CD4-positive, alpha-beta T cell treated with Interferon gamma for 1 hour (primary cell): ENCODE data around the gene BEST1.
A peak's percentile ranks its signal among the peaks of the same experiment; 100 is the strongest.

Source experiments
- DNase-seq: peaks from one replicate; pipeline ENCODE4 v3.0.0-alpha.2; 2020

BEST1 gene

DNA sequence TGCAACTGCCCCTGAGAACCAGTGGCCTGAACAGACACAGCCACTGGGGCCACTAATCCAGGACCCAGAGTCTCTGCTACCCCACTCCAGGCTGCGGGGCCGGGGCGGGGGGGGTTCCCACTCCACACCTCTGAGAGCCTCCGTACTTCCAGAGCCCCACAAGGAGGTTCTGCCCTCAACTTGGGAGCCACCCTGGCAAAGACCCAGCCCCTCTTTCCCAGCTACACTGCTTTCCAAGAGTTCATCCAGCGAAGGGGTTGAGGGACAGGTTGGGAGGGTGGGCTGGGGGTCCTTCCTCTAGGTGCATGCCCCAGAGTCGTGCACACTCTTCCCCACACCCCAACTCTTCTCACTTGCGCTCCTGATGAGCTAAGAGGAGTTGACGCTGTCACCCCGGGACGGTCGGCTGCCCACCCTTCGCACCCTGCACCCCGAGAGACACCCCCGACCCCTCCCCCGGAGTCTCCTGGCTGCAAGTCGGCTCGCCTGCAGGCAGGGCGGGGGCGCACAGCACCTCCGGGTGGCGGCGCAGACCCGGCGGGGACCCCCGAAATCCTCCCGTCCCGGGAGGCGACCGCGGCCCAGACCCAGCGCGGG is 33.3 kb upstream of the BEST1 start:
- no peak for DNase-seq

DNA sequence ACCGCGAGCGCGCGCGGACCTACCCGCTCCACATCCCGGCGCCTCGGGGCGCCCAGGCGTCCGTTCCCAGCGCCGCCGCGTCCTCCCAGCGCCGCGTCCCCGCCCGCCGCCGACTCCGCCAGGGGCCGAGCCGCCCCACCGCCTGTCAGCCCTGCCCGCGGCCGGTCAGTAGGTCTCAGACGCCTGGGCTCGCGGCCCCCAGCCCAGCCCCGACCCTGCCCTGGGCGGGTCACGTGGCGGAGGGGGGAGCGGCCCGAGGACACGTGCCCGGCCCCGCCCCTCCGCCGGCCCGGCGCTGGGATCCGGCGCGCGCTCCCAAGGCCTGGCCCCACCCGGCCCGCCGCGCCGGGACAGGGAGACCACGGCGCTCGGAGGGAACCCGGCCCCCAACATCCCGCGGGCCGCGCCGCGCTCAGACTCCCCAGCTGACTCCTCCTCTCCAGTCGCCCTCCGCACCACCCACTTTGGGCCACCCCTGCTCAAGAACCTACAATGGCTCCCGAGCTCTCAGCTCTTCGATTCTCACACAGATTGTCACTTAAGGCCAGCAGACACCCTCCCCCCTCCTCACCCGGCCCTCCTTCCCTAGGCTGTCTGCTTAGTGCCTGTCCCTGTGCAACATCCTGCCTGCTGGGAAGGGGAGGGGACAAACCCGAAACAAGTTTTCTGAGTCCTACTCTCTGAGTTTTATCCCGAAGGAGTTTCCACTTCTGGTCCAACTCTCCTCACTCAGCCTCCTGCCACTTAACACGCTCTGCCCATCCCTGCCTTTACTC is 32.6 kb upstream of the BEST1 start, which contains the start of gene RAB3IL1:
RAB3IL1 (minus strand) TSS at position 233 of the 776 bp plus-strand sequence; CDS start at position 34, 199 bp downstream.
- no peak for DNase-seq

DNA sequence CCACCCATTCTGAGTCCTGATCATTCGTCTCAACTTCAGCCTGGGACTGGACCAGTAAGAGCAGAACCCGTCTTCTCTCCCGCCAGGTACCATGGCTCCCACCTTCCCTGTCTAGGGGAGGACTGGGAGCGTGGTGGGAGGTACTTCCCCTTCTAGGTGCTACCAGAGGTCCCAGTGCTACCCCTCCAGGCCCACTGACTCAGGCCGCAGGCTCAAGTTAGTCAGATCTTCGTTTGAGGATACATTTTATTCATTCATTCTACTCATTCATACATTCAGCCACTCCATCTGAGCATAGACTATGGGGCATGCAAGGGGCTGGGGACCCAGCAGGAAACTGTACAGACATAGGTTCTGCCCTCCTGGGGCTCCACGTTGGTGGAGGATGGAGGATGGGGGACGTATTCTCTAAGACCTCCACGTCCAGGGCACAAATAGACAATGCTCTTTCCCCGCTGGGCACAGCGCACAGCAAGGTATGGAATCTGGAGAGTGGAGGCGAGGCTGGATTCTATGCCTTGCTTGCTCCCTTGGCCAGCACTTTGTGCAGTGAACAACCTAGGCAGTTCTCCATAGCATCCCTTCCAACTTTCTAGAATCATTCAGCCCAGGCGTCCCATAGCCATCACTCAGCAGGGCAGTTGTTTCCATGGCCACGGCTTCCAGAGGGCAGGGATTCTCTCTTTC is 31.8 kb upstream of the BEST1 start:
- no peak for DNase-seq

DNA sequence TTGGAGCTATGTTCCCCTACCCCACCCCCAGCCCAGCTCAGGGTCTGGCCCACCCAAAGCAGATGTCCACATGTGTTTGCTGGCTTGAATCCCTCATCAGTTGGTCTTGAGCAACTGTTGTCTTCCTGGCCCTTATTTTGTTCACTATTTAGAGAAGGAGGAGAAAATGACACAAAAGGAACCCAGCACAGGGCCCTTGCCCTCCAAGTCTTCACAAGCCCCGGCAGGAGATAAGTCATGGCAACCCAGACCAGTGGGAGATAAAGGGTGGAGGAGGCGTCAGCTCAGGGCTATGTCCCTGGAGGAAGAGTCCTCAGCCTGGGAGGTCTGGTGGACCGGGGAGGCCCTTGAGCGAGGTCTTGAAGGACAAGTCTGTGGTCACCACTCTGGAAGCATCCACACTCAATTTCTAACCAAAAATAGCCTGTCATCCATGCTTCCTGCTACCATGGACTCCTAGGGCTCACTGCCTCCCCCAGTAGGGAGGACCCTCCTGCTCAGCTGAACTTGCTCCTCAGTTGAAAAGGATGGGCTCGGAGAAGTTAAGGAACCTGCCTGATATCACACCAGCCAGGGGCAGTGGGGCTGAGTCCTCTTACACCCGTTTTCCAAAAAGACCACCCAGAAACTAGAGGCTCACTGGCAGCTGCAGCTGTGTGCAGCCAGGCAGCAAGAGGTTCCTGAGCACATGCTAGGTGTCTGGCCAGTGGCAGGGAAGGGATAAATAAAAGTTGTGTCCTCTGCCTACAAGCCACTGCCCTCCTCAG is 31.0 kb upstream of the BEST1 start:
- no peak for DNase-seq

DNA sequence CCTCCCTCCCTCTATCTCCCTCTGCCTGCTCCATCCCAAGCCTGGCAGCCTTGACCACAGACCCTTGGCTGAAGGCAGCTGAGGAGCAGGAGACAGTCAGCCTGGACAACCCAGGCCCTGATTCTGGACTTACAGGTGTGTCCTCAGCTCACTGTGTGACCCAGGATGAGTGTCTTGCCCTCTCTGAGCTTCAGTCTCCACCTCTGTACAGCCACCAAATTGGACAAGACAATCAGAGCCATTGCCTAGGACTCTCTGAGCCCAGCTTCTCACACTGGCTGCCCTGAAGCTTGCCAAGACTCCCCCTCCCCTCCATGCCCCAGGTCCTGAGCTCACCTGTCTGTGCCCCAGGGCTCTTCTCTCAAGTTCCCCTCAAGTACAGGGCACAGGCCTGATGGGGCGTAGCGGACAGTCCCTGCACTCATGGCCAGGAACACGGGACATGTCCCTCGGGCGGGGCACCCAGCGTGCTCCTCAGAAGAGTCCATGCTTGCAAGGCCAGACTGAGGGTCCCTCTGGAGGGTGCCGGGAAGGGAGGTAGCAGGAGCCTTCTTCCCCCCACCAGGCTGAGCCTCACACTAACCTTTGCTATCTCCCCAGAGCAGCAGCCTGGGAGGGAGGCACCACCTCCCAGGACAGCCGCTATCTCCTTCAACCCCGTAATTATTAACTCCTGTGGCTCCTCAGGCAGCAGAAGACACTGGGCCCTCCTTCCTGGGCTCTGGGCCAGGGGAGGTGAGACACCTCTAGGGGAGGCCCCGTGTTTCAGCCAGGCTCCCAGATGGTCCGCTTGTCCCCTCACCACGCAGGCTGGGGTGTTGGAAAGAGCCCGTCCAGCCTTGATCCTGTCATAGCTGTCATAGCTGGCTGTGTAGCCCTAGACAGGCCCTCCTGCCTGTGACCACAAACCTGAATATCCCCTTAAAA is 30.2 kb upstream of the BEST1 start:
- DNase-seq, result no peak

DNA sequence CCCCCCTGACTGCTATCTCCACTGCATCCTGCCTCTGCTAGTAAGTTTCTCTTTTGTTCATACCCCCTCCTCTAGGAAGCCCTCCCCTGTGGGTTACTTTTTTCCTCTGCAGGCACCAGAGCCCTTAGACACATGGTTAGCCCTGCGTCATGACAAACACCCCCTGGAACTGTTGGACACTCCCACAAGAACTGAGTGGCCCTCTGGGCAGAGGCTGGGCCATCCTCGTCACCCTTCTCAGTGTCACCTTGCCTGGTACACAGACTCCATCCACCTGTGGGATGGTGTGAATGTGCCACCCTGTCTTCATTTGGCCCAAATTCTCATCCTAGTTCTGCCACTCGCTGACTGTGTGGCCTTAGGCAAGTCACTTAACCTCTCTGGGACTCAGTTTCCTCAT is 28.7 kb upstream of the BEST1 start:
- DNase-seq, result no peak

- peak; percentile 18 for DNase-seq
Observed at GRCh38 chr11:61922539-61922938, 27.6 kb upstream of the BEST1 start.

GRCh38 chr11:61923166-61924063 is 26.7 kb upstream of the BEST1 start:
- DNase-seq, result no peak

- DNase-seq, result no peak
Observed at GRCh38 chr11:61924064-61924455, 26.1 kb upstream of the BEST1 start.

DNA sequence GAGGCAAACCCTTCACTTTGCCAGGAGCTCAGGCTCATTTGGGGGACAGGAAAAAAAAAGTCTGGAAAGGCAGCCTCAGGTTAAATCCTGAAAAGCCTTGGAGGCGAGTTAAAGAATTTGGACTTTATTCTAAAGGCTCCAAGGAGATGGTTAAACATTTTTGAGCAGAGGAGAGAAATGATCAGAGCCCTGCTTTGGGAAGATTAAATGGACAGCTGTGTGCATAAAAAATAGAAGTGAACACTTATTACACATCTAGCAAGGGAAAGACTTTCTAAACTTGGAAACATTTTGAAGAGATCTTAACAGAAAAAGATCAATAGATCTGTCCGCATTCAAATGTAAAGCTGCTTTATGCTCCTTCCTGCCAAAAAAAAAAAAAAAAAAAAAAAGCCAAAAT is 24.4 kb upstream of the BEST1 start:
- no peak for DNase-seq

GRCh38 chr11:61926235-61926634 is 23.9 kb upstream of the BEST1 start:
- no peak for DNase-seq

GRCh38 chr11:61927501-61927900 is 22.6 kb upstream of the BEST1 start:
- DNase-seq, result no peak

- no peak for DNase-seq
Observed at GRCh38 chr11:61928606-61929005, 21.5 kb upstream of the BEST1 start.

DNA sequence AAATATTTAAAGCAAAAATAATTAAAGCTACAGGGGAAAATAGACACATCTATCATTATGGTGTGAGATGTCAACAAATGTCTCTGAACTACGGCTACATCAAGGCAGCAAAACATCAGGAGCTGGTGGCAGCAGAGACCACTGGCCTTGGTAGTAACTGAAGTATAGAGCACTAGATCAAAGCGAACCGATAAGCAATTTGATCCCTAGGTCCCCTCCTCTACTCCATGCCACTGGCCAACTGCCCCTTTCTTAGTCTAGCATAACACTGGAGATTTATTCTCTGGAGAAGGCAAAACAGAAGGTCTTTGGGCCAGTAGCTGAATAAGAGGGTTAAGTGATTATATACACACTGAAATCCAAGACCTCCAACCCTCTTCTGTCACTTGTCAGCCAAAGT is 19.2 kb upstream of the BEST1 start:
- DNase-seq, result no peak

GRCh38 chr11:61935861-61936260 is 14.3 kb upstream of the BEST1 start:
- no peak for DNase-seq

DNA sequence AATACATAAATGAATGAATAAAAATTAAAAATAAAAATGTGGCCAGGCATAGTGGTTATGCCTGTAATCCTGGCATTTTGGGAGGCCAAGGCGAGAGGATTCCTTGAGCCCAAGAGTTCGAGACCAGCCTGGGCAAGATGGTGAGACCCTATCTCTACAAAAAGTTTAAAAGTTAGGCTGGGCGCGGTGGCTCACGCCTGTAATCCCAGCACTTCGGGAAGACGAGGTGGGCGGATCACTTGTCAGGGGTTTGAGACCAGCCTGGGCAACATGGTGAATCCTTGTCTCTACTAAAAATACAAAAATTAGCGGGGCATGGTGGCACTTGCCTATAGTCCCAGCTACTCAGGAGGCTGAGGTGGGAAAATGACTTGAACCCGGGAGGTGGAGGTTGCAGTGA is 9.7 kb upstream of the BEST1 start:
- DNase-seq, result no peak

DNA sequence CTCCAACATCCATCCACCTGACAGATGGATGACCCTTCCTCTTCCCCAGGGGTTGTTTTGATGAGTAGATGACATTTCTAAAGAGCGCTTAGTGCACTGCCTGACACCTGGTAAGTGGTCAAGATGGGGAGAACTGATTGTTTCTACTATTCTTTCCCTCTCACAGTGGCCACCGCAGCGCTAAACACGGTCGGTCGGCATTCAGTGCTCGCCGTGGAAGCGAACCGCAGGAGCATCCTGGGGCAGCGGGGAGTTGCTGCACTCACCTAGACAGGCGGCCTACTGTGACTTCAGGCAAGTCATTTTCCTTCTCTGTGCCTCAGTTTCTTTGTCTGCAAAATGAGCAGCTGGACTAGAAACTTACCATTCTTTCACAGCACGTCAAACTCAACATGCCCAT is 5.0 kb upstream of the BEST1 start:
- DNase-seq, result no peak

GRCh38 chr11:61946894-61947293 is 3.3 kb upstream of the BEST1 start:
- no peak for DNase-seq

- DNase-seq, result peak; percentile 73
Observed at GRCh38 chr11:61947486-61948210, 2.5 kb upstream of the BEST1 start.

GRCh38 chr11:61948505-61948904 is 1.6 kb upstream of the BEST1 start:
- no peak for DNase-seq
